ENCODE measurements around the gene RPL11.
"Not testable (repeated sequence)": the region's sequence is repeated elsewhere in the genome, so short reads cannot be mapped to it uniquely, and the experiment has no call there.

Gene RPL11

DNA sequence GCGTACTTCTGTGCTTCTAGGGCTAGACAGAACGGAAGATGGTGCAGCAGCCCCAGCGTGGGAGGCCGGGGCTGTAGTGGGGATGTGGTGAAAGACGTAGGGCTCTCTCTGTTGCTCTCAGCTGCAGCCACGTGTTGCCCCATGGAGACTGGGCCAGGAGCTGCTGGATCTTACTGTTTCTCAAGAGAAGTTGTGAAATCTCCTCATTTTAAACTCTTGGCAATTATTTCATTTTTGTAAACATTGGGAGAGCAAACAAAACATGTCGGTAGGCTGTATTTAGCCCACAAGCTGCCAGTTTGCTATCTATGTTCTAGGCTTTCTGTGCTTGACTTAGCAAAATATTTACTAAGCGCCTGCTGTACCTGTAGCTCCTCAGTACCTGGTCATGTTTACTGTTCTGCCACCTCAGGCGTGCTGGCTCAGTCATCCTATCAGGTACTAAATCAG lies 35.8 kb downstream of the RPL11 start:
- no peak for DNase-seq (ENCODE audit: low spot score)
- FAIRE-seq: no peak

GRCh38 chr1:23732363-23733224 lies 41.0 kb downstream of the RPL11 start:
- DNase-seq (ENCODE audit: low spot score) (no peak), FAIRE-seq (no peak)

DNA sequence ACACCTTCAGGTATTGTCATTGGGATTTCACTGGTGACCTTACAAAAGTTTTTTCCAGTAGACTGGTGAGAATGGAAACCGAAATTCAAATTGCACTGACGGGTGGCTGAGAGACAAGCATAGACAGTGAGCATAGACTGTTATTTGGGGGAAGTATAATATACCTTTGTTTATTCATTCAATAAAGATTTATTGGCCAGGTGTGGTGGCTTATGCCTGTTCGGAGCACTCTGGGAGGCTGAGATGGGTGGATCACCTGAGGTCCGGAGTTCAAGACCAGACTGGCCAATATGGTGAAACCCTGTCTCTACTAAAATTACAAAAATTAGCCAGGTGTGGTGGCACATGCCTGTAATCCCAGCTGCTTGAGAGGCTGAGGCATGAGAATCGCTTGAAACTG lies 41.7 kb downstream of the RPL11 start:
- FAIRE-seq: not testable (repeated sequence)

DNA sequence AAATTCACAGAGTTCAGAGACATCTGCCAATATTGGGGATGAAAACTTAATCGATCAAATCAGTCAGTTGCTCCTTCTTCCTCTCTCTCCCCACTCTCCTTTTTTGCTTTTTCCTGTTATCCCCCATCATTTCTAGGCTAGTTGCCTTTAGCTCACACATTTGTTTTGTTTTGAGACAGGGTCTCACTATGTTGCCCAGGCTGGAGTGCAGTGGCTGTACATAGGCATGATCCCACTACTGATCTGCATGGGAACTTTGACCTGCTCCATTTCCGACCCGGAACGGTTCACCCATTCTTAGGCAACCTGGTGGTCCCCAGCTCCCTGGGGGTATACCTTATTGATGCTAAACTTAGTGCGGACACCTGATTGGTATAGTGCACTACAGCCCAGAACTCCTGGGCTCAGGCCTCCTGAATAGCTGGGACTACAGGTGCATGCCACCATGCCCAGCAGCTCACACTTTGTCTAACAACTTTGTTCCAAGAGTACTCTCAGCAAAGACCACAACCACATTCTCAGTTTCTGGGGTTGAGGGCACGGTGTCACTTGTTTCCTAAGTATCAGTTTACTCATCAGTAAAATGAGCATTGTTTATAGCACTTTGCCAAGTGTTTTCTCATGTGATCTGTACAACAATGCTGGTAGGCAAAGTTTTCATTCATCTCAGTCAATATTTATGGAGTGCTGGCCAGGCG lies 45.0 kb downstream of the RPL11 start:
- FAIRE-seq (no peak), DNase-seq (ENCODE audit: low spot score) (no peak)

More for the DNA sequence above, 41.7 kb downstream of the RPL11 start:
- DNase-seq (ENCODE audit: low spot score): not testable (repeated sequence)

GRCh38 chr1:23741609-23742008 lies 50.0 kb downstream of the RPL11 start:
- FAIRE-seq (no peak), DNase-seq (ENCODE audit: low spot score) (no peak)

- FAIRE-seq (no peak), DNase-seq (ENCODE audit: low spot score) (no peak)
Measured at GRCh38 chr1:23742670-23743286, 51.2 kb downstream of the RPL11 start.

DNA sequence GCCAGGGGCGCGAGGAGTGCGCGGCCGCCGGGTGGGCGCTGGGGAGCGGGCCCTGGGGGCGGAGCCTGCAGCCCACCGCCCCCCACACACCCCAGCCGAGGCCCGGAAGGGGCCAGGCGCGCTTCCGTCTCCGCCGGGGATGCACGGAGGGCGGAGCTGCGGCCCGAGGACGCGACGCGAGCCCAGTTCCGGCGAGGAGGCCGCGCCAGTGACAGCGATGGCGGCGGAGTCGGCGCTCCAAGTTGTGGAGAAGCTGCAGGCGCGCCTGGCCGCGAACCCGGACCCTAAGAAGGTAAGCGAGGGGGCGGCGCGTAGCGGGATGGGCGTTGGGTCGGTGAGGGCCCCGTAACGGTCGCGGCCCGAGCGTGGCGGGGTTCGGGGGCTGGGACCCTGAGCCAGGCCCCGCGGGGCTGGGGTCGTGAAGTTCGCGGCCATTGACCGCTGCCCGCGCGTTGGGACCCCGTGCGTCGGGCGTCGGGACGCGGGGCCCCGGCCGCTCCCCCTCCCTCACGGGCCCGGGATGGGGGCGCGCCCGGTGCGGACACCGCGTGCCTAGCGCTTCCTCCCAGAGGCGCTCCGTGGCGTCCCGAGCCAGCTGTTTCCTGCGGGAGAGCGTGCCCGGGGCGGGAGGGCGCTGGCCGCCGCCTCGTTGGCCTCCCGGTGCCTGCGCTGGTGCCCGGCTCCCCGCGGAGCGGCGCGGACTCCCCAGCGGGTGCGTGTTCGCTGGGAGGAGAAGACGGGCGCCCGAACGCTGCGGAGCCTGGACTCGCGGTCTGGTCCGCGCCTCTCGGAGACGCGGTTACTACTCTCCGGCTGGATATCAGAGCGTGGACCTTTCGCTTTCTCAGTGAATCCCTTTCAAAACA lies 51.9 kb downstream of the RPL11 start, which contains the start of gene ELOA:
ELOA (plus strand) TSS at position 185 of the 866 bp plus-strand sequence; CDS start at position 218, 33 bp downstream.
- FAIRE-seq: peak; percentile 32

GRCh38 chr1:23745515-23745914 lies 53.9 kb downstream of the RPL11 start:
- FAIRE-seq (no peak), DNase-seq (ENCODE audit: low spot score) (peak; percentile 44)

More for the DNA sequence above, 51.9 kb downstream of the RPL11 start, which contains the start of gene ELOA:
- peak; percentile 94 for DNase-seq (ENCODE audit: low spot score)

Measured in urothelium cell line (cell line).